CD4-positive, CD25-positive, alpha-beta regulatory T cell (primary cell): ENCODE results near the gene BAG2. TPM values are rescaled to one million over a fixed set of nuclear protein-coding genes. Genes with fewer than 3 reads are reported as not detected.

Experiments used
- ATAC-seq, 2 donors: fragments of 150-1000 bp; cut with Tn5 transposase; one replicate each; pipeline ENCODE4 v1.10.0; 2021; ENCODE audit warnings: low read depth in 2 of 2, moderate number of reproducible peaks in 2 of 2, moderate library complexity in 1 of 2
- DNase-seq, 3 donors: peaks; one replicate each; pipeline versions ENCODE4 v3.0.0 to v3.0.0-alpha.2; 2012 to 2022; ENCODE audit warnings: mixed read lengths in 1 of 3
- H3K27ac ChIP-seq: one replicate; pipeline ENCODE4 v1.7.0; 2013; ENCODE audit warnings: mild to moderate bottlenecking, low read length; ENCODE audit not compliant: insufficient read depth, poor library complexity, severe bottlenecking
- H3K27me3 ChIP-seq: one replicate; pipeline ENCODE4 v1.7.0; 2013; ENCODE audit warnings: low read length; ENCODE audit not compliant: control insufficient read depth, insufficient read depth
- H3K36me3 ChIP-seq: one replicate; pipeline ENCODE4 v1.7.0; 2013; ENCODE audit warnings: mild to moderate bottlenecking, low read length, moderate library complexity; ENCODE audit not compliant: control insufficient read depth, insufficient read depth
- H3K4me1 ChIP-seq: 2 replicates; pipeline ENCODE4 v1.7.0; 2013; ENCODE audit warnings: mild to moderate bottlenecking, low read length; ENCODE audit not compliant: insufficient read depth, control insufficient read depth, poor library complexity, severe bottlenecking
- H3K4me3 ChIP-seq: one replicate; pipeline ENCODE4 v1.7.0; 2013; ENCODE audit warnings: low read depth, mild to moderate bottlenecking, low read length, moderate library complexity
- H3K9me3 ChIP-seq, 2 experiments: 1 replicate in 1 of 2; 2 replicates in 1 of 2; pipeline ENCODE4 v1.7.0; 2013; ENCODE audit warnings: low read length in 2 of 2, mild to moderate bottlenecking in 1 of 2, moderate library complexity in 1 of 2; ENCODE audit not compliant: control insufficient read depth in 2 of 2
- H3K27ac Mint-ChIP-seq, 3 donors: one replicate each; pipeline ENCODE4 v1.8.0; 2020 to 2022; ENCODE audit warnings: mild to moderate bottlenecking in 3 of 3, mixed read lengths in 3 of 3, moderate library complexity in 2 of 3
- H3K27me3 Mint-ChIP-seq: one replicate; pipeline ENCODE4 v1.8.0; 2022; ENCODE audit warnings: mild to moderate bottlenecking, mixed read lengths
- H3K36me3 Mint-ChIP-seq: one replicate; pipeline ENCODE4 v1.8.0; 2020; ENCODE audit warnings: mixed read lengths
- H3K4me1 Mint-ChIP-seq, 4 donors: one replicate each; pipeline ENCODE4 v1.8.0; 2020 to 2022; ENCODE audit warnings: mixed read lengths in 4 of 4, mild to moderate bottlenecking in 1 of 4
- H3K4me3 Mint-ChIP-seq, 4 donors: one replicate each; pipeline ENCODE4 v1.8.0; 2020 to 2022; ENCODE audit warnings: mild to moderate bottlenecking in 4 of 4, mixed read lengths in 4 of 4, moderate library complexity in 3 of 4
- H3K9me3 Mint-ChIP-seq, 7 donors: one replicate each; pipeline ENCODE4 v1.8.0; 2020 to 2022; ENCODE audit warnings: mixed read lengths in 7 of 7, mild to moderate bottlenecking in 3 of 7, moderate library complexity in 2 of 7
- polyA plus RNA-seq, 4 donors: library from polyadenylated mRNA; unstranded; fragments of 300-500 nt; fragmentation: Illumina TruSeq; gene quantifications; one replicate each; pipeline ENCODE4 v1.2.3, GENCODE V29; 2021
- total RNA-seq: library from RNA; stranded (reverse); gene quantifications from one replicate; pipeline ENCODE4 v1.2.3, GENCODE V29; 2022

Gene BAG2
- total and polyA plus RNA-seq, 5 donors from 2014 or later, result 2.1 to 3.7 (median 3.0) TPM

DNA sequence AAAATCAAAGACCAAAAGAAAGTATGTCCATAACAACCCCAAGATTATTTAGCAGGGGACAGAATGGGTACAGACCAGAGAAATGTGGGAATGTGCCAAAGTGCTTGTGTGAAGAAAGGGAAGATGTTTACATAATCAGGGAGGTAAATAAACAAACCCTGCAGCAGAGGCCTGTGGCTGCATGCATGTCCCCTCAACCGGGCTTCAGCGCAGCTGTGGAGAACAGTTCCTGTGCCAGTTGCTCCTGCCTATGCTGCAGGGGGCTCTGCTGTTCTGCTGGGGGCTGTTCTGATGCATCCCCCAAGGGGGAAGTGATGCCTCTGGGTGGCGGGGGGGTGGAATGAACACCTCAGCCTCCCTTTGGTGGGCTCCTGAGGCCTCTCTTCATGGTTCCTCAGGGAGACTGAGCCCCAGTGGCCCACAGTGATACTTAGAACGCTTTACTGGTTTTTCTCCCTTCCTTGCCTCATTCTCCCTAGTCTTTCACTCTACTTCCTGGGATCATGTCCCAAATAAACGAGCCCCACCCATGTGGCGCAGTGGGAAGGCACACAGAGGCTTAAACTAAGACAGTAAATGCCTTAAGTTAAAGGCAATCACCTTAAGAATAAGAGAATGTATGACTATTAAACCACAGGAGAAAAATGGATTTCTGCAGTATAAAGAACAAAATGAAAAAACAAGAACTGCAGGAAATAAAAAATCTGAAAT lies 27.0 kb downstream of the BAG2 start:
- Histone ChIP-seq H3K27me3 (peaks cover 2% of the 10 kb centered on the region), H3K27ac (no peak overlapping the region), H3K4me3 (no peak overlapping the region), H3K36me3 (no peaks in the 10 kb centered on the region), H3K9me3 (no peaks in the 10 kb centered on the region), H3K4me1 (no peaks in the 10 kb centered on the region)
- Mint-ChIP-seq H3K9me3 (no peaks in the 10 kb centered on the region), H3K27me3 (peaks cover 5% of the 10 kb centered on the region), H3K4me1 (no peaks in the 10 kb centered on the region), H3K4me3 (no peak overlapping the region), H3K36me3 (peaks cover 3% of the 10 kb centered on the region), H3K27ac (peak overlapping the region in 1 of 3 donors; percentile 89)
- DNase-seq (no peak), ATAC-seq (no peak)

DNA sequence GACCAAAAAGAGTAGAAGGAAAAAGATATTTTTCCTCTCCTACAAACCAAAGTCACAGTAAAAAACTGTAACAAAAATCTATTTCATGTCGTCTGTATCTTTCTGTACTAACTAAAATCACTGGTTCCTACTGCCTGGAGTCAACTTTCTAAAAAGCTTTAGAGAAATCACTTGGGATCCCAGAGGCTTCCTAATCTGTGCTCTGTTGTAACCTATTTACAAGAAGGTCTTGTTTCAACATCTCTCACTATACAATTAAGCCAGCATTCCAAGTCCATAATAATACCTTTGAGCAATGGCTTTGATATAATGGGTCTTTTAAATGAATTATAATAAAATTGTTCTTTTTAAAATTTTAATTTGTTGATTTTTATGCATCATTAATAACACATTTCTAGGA lies 29.6 kb downstream of the BAG2 start:
- DNase-seq, result no peak

DNA sequence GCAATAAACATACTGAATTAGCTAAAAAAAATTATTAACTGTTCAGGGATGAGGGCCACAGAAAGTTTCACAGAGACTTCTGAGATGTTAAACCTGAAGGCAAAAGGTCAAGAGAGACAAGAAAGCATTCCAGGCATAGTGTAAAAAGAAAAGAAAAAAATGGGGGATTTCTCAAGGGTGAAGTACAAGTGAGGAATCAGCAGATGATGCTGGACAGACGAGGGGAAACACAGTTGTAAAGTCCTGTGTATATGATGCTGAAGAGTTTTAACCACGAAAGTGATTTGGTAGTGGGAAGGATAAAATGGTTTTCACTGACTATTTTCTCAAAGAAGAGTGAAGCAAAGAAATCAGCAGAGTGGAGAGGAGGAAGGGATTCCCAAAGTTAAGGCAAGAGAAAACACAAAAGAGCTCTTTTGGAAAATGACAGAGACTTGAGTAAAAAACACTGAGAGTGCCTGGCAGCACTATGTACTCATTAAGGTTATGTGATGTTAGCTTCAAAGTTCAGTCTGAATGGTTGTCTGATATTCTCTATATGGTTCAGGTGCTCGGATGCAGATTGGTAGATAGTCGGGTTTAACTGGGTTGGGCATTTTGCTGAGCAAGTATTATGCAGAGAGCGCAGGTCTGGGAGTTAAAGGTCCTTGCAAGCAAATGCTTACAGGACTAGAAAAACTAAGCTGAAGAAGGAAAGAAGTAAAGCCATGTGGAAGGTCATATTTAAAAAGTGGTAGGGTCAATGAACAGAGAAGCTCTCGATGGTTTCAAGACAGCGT lies 33.6 kb downstream of the BAG2 start:
- Histone ChIP-seq H3K9me3 (no peaks in the 10 kb centered on the region), H3K27ac (no peak overlapping the region), H3K36me3 (no peaks in the 10 kb centered on the region), H3K27me3 (no peaks in the 10 kb centered on the region), H3K4me3 (no peak overlapping the region), H3K4me1 (no peaks in the 10 kb centered on the region)
- peaks cover 0 to 1% (median 0%) of the 10 kb centered on the region in 7 donors for H3K9me3 Mint-ChIP-seq
- H3K4me3 Mint-ChIP-seq, result no peak overlapping the region
- H3K36me3 Mint-ChIP-seq, result peaks cover under 1% of the 10 kb centered on the region
- no peak overlapping the region for H3K27ac Mint-ChIP-seq
- H3K4me1 Mint-ChIP-seq, result no peaks in the 10 kb centered on the region
- ATAC-seq (no peak), DNase-seq (no peak)
- H3K27me3 Mint-ChIP-seq, result peaks cover 5% of the 10 kb centered on the region

More for the DNA sequence above, 29.6 kb downstream of the BAG2 start:
- H3K4me3 Mint-ChIP-seq, result no peak overlapping the region
- no peaks in the 10 kb centered on the region for H3K4me1 ChIP-seq
- peaks cover 5% of the 10 kb centered on the region for H3K27me3 Mint-ChIP-seq
- no peak overlapping the region for H3K27ac Mint-ChIP-seq
- no peaks in the 10 kb centered on the region for H3K36me3 ChIP-seq
- no peak overlapping the region for H3K27ac ChIP-seq
- H3K9me3 ChIP-seq, result no peaks in the 10 kb centered on the region
- no peaks in the 10 kb centered on the region for H3K9me3 Mint-ChIP-seq
- peaks cover 3% of the 10 kb centered on the region for H3K36me3 Mint-ChIP-seq
- no peaks in the 10 kb centered on the region for H3K4me1 Mint-ChIP-seq
- H3K4me3 ChIP-seq, result no peak overlapping the region
- peaks cover 2% of the 10 kb centered on the region for H3K27me3 ChIP-seq
- ATAC-seq, result no peak

DNA sequence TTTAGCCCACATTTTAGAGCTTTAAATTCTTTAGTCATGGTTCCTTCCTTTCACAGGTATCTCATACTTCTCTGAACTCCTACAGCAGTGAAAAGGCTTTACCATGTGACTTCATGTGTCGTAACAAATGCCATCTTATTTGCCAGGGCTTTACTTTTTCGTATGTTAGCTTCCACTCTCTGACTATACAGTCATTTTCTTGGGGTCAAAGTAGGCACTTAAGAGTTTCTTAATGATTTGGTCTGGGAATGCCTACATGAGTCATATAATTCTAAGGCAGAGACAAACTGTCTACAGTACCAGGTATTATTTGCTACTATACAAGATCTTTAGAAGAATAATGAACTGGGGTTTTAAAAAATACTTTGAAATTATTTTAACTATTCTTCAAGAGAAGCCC lies 35.0 kb downstream of the BAG2 start:
- Mint-ChIP-seq H3K4me3 (no peak overlapping the region), H3K27me3 (peaks cover 3% of the 10 kb centered on the region), H3K27ac (no peak overlapping the region), H3K9me3 (peaks cover 0 to 1% (median 0%) of the 10 kb centered on the region in 7 donors), H3K4me1 (no peaks in the 10 kb centered on the region), H3K36me3 (no peaks in the 10 kb centered on the region)
- DNase-seq (no peak), ATAC-seq (no peak)
- H3K4me1 ChIP-seq, result no peaks in the 10 kb centered on the region
- H3K36me3 ChIP-seq, result no peaks in the 10 kb centered on the region
- no peak overlapping the region for H3K27ac ChIP-seq
- no peaks in the 10 kb centered on the region for H3K9me3 ChIP-seq
- H3K27me3 ChIP-seq, result no peaks in the 10 kb centered on the region
- H3K4me3 ChIP-seq, result no peak overlapping the region

DNA sequence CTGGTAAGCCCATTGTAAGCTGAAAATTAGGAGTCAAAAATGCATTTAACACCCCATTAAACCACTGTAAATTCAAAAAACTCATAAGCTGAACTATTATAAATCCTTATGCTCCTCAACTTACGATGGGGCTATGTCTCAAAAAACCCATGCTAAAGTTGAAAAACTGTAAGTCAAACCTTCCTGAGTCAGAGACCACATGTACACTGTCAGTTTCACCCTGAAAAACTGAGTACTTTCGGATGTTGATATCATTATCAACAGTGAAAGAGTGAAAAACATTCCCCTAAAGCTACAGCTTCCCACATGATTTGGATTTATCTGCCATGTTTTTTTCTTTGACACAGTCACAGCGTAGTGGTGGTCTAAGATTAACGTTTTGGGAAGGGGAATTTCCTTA lies 35.7 kb downstream of the BAG2 start:
- Mint-ChIP-seq H3K9me3 (peaks cover 0 to 1% (median 0%) of the 10 kb centered on the region in 7 donors), H3K4me3 (peak overlapping the region in 1 of 4 donors; percentile 58), H3K27ac (no peak overlapping the region), H3K4me1 (no peaks in the 10 kb centered on the region), H3K36me3 (no peaks in the 10 kb centered on the region), H3K27me3 (no peaks in the 10 kb centered on the region)
- no peaks in the 10 kb centered on the region for H3K4me1 ChIP-seq
- DNase-seq (no peak), ATAC-seq (no peak)
- H3K36me3 ChIP-seq, result no peaks in the 10 kb centered on the region
- H3K27ac ChIP-seq, result no peak overlapping the region
- H3K27me3 ChIP-seq, result no peaks in the 10 kb centered on the region
- H3K9me3 ChIP-seq, result no peaks in the 10 kb centered on the region
- no peak overlapping the region for H3K4me3 ChIP-seq

DNA sequence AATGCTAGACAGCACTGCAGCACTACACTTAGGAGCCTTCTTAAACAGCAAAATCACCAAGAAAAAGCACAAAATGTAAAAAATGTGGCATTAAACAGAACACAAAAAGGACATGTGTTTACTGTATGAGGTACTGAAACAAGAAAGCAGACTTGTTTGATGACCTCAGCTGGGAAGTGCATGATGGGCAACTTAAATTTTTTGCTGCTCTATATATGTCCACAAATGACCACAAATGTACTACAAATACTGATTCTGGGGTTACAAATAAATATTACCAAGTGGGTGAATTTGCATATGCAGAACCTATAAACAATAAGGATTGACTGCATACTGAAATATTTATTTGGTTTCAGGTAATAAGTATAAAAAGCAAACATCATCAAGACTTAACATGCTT lies 36.9 kb downstream of the BAG2 start:
- Mint-ChIP-seq H3K4me1 (peaks cover 0 to 7% (median 4%) of the 10 kb centered on the region in 4 donors), H3K27ac (no peak overlapping the region), H3K4me3 (no peak overlapping the region), H3K9me3 (peaks cover 0 to 4% (median 0%) of the 10 kb centered on the region in 7 donors), H3K36me3 (no peaks in the 10 kb centered on the region), H3K27me3 (no peaks in the 10 kb centered on the region)
- Histone ChIP-seq H3K27me3 (no peaks in the 10 kb centered on the region), H3K36me3 (no peaks in the 10 kb centered on the region), H3K4me3 (no peak overlapping the region), H3K27ac (no peak overlapping the region), H3K9me3 (no peaks in the 10 kb centered on the region), H3K4me1 (no peaks in the 10 kb centered on the region)
- DNase-seq (no peak), ATAC-seq (no peak)

DNA sequence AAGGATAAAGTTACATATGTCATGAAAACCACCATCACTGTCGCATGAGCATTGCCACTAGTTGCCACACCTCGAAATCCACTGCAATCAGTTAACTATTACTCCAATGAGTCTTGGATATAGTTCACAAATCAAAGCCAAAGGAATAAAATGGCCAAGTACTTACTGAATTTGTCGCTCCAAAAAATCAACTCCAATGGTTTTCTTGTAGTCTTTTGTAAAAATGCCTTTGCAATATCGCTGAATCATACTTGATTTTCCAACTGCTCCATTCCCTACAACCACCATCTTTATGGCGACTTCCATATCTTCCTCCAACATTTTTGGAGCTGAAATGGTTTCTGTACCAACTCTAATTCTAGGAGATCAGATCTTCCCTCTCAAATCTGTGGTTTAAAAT lies 37.9 kb downstream of the BAG2 start:
- no peak for ATAC-seq
- Histone ChIP-seq H3K27ac (no peak overlapping the region), H3K4me1 (peaks cover 3% of the 10 kb centered on the region), H3K9me3 (no peaks in the 10 kb centered on the region), H3K27me3 (no peaks in the 10 kb centered on the region), H3K4me3 (no peak overlapping the region), H3K36me3 (no peaks in the 10 kb centered on the region)
- no peak overlapping the region for H3K4me3 Mint-ChIP-seq
- peaks cover 3% of the 10 kb centered on the region for H3K36me3 Mint-ChIP-seq
- peaks cover 0 to 16% (median 10%) of the 10 kb centered on the region in 4 donors for H3K4me1 Mint-ChIP-seq
- peaks cover 0 to 4% (median 1%) of the 10 kb centered on the region in 7 donors for H3K9me3 Mint-ChIP-seq
- H3K27me3 Mint-ChIP-seq, result peaks cover 4% of the 10 kb centered on the region
- DNase-seq, result no peak
- no peak overlapping the region for H3K27ac Mint-ChIP-seq
